ENCODE data around the gene SEMA4G. TPM values are rescaled to one million over a fixed set of nuclear protein-coding genes. Genes with fewer than 3 reads are reported as not detected.

SEMA4G gene
- total RNA-seq, 1 experiment from 2014 or later = not detected

DNA sequence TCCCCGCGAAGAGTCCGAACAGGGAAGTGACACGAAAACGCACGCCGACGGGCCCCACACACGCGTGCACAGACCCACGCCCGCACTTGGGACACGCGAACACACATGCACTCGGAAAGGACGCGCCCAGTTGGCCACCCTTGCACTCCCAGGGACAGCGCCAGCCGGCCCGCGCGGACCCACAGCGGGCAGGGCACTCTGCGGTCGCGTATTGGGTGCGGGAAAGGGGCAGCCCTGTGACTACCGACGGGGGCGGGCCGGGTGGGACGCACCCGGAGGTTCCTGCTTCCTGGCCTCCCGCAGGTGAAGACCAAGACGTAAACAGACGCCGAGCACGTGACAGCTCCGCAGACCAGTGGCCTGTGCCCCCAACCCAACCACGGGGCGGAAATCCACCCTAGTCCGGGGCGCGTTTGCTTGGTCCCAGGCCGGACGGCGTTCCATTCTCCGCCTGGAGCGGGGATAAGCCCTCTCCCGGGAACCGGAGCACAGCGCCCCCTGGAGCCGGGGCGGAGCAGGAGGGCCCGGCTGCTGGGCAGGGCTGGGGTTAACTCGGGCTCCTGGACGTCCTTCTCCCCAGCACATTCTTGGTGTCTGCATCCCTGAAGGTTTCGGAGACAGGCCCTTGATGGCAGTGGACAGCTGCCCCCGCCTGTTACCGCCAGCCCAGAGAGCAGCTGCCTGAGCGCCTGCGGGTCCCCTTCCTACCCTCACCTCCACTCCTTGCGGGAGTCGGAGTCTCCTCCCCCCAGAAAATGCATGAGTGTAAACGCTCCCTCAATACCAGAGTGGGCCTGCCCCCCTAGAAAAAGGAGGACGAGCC, 28.3 kb downstream of the SEMA4G start:
- POLR2A ChIA-PET = interaction anchor here (0.6 to 7.5 kb wide), 19 partner anchors 9 to 1506 kb away, joined by 3 to 74 read pairs (median 4); partner anchors contain the start of genes KAZALD1, MRPL43, OGA and PDZD7
- no peaks in the 10 kb centered on the region for H3K9me3 Mint-ChIP-seq (ENCODE audit: unreplicated experiment)
- peaks cover 34% of the 10 kb centered on the region for H3K36me3 Mint-ChIP-seq (ENCODE audit: insufficient read depth, unreplicated experiment)
- no TSS peak for BruUV-seq (replicated peaks)
- H3K4me3 Mint-ChIP-seq (ENCODE audit: unreplicated experiment) = peak overlapping the region; percentile 76
- intact Hi-C loops (cut with micrococcal nuclease) = loop anchor here (1.0 kb wide), 1 partner anchor 16 kb away; no protein-coding TSS in a partner anchor
- peak overlapping the region; percentile 44 for H3K27ac Mint-ChIP-seq (ENCODE audit: low read depth, unreplicated experiment)
- CTCF ChIA-PET = interaction anchor here (0.6 to 12.3 kb wide), 26 partner anchors 9 to 1357 kb away, joined by 3 to 199 read pairs (median 4); partner anchors contain the start of genes HIF1AN, MRPL43, PDZD7 and SEMA4G
- peak; percentile 79 for DNase-seq (ENCODE audit: unreplicated experiment)
- peaks cover 19% of the 10 kb centered on the region for H3K4me1 Mint-ChIP-seq (ENCODE audit: insufficient read depth, unreplicated experiment)
- peak; percentile 82 for TF ChIP-seq CTCF (IDR thresholded peaks at IDR 0.05; ENCODE audit: unreplicated experiment)
- H3K27me3 Mint-ChIP-seq (ENCODE audit: insufficient read depth, unreplicated experiment) = no peaks in the 10 kb centered on the region

- BruUV-seq (replicated peaks) = no TSS peak
- Mint-ChIP-seq H3K27me3 (ENCODE audit: insufficient read depth, unreplicated experiment) (no peaks in the 10 kb centered on the region), H3K27ac (ENCODE audit: low read depth, unreplicated experiment) (peak overlapping the region; percentile 44), H3K4me3 (ENCODE audit: unreplicated experiment) (peak overlapping the region; percentile 76), H3K36me3 (ENCODE audit: insufficient read depth, unreplicated experiment) (peaks cover 26% of the 10 kb centered on the region), H3K4me1 (ENCODE audit: insufficient read depth, unreplicated experiment) (peaks cover 19% of the 10 kb centered on the region), H3K9me3 (ENCODE audit: unreplicated experiment) (no peaks in the 10 kb centered on the region)
- POLR2A ChIA-PET = interaction anchor here (0.6 to 7.5 kb wide), 14 partner anchors 8 to 341 kb away, joined by 3 to 74 read pairs (median 6); partner anchors contain the start of genes KAZALD1, MRPL43, PDZD7 and SFXN3
- CTCF ChIA-PET = interaction anchor here (0.6 to 12.3 kb wide), 20 partner anchors 8 to 1356 kb away, joined by 3 to 199 read pairs (median 4); partner anchors contain the start of genes MRPL43, PDZD7, SFXN3 and TWNK
- DNase-seq (ENCODE audit: unreplicated experiment) = peak; percentile 86
- TF ChIP-seq CTCF (IDR thresholded peaks at IDR 0.05; ENCODE audit: unreplicated experiment) = no peak
- intact Hi-C loops (cut with micrococcal nuclease) = loop anchor here (1.0 kb wide), 1 partner anchor 15 kb away; no protein-coding TSS in a partner anchor
Measured at GRCh38 chr10:100998183-100998990, 29.1 kb downstream of the SEMA4G start.

DNA sequence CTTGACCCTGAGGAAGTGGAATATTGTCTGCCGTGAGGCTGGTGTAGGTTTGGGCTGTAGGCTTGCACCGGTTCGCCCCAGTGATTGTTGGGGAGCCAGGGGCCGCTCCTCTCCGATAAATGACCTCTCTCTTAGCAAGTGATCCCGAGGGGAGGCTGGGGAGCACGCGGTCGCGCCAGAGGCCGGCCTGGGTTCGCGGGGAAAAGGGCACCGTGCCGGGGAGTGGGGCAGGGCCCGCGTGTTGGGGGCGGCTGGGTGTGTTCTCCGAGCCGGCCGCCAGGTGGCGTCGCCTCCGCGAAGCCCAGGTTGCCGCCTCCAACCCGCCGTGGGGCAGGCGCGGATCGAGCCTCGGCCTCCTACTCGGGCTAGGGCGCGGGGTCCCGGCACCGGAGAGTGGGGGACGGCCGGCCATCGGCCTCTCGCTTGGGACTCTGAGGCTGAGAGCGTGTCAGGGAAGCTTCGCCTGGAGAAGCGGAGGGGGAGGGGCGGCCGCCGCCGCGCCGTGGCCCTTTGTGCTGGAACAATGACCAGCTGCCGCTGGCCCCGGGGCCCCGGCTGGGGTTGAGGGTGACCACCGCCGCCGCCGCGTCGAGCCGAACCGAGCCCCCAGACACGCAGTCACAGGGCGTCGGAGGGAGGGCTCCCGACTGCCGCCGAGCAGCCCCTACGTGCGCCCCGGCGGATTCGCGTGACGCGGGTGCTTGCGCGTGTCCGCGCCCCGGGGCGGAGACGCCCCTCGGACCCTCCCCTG, 29.9 kb downstream of the SEMA4G start:
- Mint-ChIP-seq H3K9me3 (ENCODE audit: unreplicated experiment) (no peaks in the 10 kb centered on the region), H3K4me1 (ENCODE audit: insufficient read depth, unreplicated experiment) (peaks cover 19% of the 10 kb centered on the region), H3K36me3 (ENCODE audit: insufficient read depth, unreplicated experiment) (peaks cover 21% of the 10 kb centered on the region), H3K27me3 (ENCODE audit: insufficient read depth, unreplicated experiment) (no peaks in the 10 kb centered on the region), H3K4me3 (ENCODE audit: unreplicated experiment) (peak overlapping the region; percentile 76), H3K27ac (ENCODE audit: low read depth, unreplicated experiment) (peak overlapping the region; percentile 44)
- POLR2A ChIA-PET = interaction anchor here (0.6 to 7.5 kb wide), 12 partner anchors 11 to 478 kb away, joined by 3 to 74 read pairs (median 6); partner anchors contain the start of genes MRPL43, PDZD7, SFXN3 and TWNK
- no TSS peak for BruUV-seq (replicated peaks)
- peak; percentile 68 for DNase-seq (ENCODE audit: unreplicated experiment)
- peak; percentile 90 for TF ChIP-seq CTCF (IDR thresholded peaks at IDR 0.05; ENCODE audit: unreplicated experiment)
- intact Hi-C loops (cut with micrococcal nuclease) = loop anchor here (1.0 kb wide), 1 partner anchor 14 kb away; no protein-coding TSS in a partner anchor
- CTCF ChIA-PET = interaction anchor here (0.5 to 12.3 kb wide), 12 partner anchors 11 to 1458 kb away, joined by 3 to 199 read pairs (median 4); partner anchors contain the start of genes PDZD7 and SFXN3
